Glomerular endothelial cell (primary cell): ENCODE measurements around the gene XDH. TPM values are rescaled to one million over a fixed set of nuclear protein-coding genes. Genes with fewer than 3 reads are reported as not detected.

Experiments
- DNase-seq: peaks from one replicate; pipeline ENCODE4 v3.0.0-alpha.2; 2011; ENCODE audit warnings: low read depth, low spot score; ENCODE audit errors: extremely low read depth
- total RNA-seq: library from RNA; depleted of rRNA; stranded (reverse); fragments of >200 nt; gene quantifications from 2 replicates; pipeline ENCODE4 v1.2.3, GENCODE V29; 2015

The XDH gene
- 0.05 and 0.18 TPM in 2 replicates for total RNA-seq

DNA sequence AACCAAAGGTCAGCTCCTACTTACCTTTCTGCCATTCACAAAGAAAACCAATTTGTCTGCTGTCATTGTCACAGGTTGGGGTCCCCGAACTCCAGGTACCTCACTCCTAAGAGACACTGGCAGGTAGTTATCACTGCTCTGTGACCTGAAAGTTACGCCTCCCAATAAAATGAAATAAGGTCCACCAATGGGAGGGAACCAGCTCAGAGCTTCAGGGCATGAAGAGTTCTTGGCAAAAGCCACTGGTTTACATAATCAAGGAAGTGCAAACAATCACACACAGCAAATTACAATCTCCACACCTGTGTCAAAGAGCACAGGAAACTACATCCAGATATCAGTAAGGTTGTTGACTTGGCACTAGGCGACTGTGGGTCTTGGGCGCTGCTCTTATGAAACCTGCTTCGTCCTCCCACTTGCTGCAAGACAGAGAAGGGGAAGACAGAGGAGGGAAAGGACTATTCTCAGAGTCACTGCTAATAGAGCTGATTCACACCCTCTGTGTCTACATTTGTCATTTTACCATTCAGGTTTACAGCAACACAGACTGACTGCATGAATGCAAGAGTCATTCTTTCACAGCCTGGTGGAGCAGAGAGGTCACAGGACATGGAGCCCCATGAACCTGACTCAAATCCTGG, at the start of gene XDH:
Gene XDH, minus strand, starts transcription at position 142 of the 641 bp plus-strand sequence. Its CDS starts 76 bp downstream, at position 66.
- DNase-seq: no peak

DNA sequence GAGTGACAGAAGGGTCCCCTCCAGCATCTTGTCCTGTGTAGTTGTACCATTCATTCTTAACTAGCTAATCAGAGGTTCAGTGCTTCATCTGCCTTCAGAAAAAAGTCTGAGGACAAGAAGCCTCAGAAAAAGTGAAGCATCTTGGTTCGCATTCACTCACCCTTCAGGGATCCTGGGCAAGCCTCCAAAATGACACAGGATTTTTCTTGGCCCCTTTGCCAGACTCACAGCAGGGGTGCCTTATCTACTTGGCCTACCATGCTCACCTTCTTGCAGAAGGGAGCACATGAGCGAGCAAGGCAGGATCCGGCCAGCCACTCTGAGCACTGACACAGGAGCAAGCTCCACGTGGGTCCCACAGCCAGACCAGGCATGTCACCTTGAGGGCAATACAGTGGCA, 43.1 kb upstream of the XDH start:
- DNase-seq: no peak

DNA sequence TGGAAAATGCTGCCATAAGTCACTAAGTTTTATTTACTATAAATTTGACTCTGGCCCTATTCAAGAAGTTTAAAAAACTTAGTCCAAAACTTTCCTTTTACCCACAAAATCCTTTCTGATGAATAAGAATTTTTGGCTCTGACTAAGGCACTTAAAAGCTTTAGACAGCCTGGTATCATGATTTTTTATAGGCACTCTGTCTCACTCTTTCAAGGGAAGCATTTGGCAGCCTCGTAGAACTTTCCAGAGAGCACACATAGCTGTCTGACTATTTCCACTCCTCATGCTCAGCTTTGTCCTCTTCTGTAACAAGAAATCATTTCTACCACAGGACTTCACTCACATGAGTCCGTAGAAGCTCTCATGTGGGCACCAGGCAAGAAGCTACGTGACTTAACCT, 32.3 kb upstream of the XDH start:
- no peak for DNase-seq

DNA sequence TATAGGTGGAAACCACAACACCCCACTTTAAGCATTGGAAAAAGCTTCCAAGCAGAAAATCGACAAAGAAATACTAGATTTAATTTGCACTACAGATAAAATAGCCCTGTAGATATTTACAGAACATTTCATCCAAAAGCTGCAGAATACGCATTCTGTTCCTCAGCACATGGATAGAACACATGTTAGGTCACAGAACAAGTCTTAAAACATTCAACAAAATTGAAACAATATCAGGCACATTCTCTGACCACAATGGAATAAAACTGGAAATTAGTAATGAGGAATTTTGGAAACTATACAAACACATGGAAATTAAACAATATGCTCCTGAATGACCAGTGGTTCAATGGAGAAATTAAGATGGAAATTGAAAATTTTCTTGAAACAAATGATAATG, 27.8 kb upstream of the XDH start:
- DNase-seq: no peak

DNA sequence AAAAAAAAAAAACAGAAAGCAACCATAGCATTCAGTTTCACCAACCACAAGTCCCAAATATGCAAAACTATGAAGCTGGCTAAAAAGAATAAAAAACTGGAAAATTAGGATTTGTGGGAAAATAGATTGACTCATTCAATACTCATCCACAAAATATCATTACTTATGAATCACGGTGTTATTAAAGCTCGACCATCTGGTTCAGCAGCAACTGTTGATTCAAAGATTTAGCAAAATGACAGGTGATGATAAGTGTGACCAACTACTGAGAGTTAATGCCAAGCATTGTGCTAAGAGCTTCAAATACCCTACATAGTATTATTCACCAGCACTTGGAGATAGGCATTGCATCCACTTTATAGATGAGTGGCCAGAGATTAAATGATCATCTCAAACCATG, 26.2 kb upstream of the XDH start:
- DNase-seq: no peak

DNA sequence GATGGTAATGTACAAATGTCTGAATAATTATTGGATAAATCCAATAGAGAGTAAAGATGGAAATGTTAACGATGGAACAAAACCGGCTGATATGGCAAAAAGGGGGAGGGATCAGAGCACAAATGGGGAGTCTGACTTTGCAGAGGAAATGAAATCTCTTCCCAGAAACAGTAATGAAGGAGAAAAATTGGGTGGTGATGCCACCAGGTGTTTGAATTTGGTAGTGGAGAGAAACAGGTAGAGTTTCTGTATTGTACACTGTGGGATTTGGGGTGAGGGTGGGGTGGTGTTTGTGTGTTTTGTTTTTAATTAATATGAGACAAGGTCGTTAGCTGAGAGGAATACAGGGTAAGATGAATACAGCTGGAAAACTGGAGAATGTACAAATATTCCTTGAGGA, 20.4 kb upstream of the XDH start:
- no peak for DNase-seq

DNA sequence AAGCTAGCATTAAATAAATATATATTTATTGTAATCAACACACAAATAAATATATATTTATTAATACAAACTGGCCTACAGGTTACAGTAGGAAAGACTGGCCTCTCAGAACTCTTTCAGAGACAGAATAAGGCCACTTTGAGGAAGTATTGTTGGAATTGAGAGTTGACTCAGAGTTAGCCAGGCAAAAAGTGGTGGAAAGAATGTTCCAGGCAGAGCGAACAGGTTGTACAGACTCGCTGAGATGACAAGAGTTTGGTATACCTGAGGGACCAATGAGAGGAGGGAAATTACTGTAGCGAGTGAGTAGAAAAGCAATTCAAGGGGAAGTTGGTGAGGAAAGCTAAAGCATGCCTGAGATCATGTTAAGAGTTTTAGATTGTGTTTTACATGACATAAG, 19.0 kb upstream of the XDH start:
- DNase-seq: no peak

DNA sequence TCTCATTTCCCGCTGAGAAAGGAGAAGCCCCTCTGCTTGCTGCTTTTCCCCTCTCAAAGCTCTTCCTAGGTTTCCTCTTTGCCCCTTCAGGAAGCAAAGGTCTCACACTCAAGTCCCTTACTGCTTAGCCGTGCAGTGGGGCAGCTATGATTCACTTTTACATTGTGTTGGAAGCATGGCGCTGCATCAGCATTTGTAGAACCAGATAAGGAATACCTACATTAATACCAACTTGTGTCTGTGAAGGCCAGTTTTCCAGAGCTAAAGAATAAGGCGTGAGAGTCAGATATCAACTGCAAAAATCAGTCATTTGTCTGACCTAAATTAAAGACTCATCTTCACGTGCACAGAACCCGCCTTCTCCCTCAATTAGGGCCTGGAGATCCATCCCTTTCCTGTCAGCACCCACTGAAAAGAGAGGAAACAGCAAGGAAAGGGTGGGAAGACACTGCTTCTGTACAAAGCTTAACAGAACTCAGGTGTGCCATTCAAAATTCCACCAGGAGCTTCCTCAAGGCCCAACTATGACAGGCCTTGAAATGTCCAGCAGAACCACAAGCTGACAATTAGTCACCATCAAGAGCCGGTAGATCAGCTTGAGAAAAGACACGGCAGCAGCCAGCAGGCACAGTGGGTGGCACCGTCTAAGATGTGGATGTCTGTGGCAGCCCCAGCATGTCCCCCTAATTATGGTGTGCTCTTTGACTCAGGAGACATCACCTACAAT, 16.1 kb upstream of the XDH start:
- no peak for DNase-seq

DNA sequence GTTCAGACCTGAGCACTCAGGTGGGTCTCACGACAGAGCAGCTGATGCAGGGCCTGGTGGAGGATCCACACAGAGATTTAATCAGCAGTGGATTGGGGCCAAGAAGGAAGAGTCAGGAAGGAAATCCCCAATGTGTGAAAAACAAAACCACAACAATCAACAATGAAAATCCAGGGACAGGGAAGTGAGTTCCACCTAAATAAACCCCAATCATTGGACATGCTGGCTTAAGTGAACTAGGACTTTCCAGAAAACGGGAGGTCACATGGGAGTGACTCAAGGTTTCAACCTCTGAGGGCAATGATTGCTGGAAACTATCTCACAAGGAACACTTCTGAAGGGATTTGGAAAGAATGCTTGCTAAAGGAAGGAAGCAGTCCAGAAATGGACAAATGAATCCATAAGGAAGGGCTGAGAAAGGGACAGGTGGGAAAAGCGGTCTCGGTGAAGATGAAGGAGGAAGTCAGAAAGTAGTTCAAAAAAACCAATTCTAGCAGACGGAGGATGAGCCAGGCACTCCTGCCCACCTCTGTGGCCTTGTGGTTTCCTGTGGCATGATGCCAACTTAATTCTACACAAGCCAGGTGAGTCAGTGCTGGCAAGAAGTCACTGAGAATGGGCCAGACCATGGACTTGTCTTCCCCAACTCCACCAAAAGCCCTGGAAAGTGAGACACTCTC, 15.4 kb upstream of the XDH start:
- no peak for DNase-seq

DNA sequence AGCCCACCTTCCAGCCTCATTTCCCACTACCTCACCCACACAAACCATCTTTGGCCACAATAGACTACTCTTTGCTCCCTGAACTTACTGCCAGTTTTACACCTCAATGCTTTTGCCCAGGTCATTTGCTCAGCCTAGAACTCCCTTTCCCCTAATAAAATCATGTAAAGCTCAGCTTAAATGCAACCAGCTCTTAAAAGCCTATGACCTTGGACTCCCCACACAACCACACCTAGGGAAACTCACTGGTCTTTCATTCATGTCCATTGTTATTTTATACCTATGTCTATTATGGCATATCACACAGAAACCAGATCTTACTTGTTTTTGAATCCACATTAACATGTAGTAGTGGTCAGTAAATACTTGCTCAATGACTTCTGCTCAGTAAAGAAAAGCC, 14.5 kb upstream of the XDH start:
- no peak for DNase-seq

DNA sequence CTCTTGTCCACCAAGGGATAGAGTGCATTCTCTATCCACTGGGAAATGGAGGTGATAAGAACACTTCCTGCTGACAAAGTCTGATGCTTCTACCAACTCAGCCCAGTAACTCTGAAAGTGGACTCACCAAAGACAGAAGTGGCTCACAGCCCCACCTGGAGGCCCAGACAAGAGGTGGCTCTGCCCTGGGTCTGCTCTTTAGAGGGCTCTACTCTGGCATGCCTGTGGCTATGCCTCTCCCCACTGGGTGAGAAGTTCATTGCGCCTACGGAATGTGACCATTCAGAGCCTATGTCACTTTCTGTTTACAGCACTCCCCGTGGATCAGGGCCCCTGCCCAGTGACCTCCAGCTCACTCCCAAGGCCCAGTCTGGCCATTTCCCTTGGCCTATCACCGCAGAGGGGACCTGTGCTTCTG, 13.5 kb upstream of the XDH start:
- DNase-seq: no peak

DNA sequence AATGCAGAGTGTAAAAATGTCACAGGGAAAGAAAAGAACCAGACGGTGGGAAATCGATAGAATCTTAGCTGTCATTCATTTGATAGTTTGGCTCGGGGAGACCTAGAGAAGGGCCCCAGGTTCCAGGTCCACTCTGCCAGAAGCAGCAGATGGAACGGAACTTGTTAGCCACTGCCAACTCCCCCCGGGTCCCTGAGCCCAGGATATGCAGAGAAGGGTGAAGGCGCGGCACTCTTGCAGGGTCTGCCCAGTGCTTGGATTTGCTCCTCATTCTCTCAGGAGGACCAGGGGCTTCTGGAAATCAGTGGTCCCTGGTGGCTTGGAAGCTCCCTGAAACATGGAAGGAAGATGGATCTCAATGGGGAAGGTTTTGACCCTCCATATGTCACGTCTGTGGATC, 11.6 kb upstream of the XDH start:
- no peak for DNase-seq

DNA sequence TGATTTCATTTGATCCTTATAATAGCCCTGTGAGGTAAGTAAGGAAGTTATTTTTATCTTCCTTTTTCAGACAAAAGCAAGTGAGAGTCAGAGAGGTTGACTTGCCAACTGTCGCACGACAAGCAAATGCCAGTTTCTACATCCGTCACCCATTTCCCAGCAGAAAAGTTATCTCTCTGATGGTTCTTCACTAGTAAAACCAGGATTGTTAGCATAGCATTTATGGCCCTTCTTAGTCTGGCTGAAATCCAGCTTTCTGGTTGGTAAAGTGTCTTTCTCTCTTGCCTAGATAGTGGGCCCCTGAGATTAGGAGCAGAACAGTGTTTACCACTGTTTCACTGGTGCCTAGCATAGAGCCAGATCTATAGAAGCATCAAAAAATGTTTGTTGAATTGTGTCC, 7.1 kb upstream of the XDH start:
- DNase-seq: no peak

DNA sequence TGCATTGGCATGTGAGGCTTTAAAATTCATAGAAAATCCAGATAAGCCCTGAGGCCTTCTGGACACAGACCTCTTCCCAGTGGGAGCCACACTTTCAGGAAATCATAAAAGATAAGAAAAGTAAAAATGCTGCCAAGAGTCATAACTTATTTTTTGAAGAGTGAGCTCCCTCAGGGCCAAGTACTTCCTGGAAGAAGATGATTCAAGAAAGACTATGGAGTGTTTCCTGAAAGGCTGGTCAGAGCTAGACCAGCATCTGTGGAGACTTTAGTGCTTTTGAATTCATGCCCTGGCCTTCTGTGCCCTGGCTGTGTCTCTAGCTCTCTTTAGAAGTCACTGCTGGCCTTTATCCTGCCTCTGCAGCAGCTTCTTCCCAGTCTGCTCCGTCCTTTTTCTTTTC, 6.4 kb upstream of the XDH start:
- DNase-seq: no peak

DNA sequence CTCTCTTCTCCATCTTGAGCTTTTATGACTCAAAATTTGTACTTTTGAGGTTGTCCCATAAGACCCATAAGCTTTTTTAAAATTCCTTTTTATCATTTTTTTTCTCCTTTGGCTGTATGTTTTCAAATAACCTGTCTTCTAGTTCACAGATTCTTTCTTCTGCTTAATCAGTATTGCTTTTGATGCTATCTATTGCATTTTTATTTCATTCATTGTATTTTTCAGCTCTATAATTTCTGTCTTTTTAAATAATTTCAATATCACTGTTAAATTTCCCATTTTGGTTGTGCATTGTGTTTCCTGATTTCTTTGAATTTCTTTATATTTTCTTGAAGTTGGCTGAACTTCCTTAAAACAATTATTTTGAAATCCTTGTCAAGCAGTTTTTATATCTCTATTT, 4.8 kb upstream of the XDH start:
- DNase-seq: no peak

DNA sequence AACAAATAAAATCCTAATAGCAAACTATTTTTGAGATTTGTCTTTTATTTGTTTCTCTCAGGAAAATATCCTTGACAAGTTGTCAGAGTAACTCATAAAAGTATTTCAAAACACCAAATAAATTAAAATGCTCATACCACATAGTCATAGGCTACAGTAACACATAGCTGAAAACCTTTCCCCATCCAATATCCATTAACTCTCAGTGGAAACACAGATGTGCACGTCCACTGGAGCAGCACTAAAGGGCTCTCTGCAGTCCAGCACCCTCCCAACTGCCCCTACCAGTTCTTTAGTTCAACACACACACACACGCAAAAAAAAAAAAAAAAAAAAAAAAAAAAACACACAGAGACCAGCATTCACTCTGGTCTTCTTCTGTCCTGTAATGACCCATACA, 879 bp upstream of the XDH start:
- DNase-seq: no peak

DNA sequence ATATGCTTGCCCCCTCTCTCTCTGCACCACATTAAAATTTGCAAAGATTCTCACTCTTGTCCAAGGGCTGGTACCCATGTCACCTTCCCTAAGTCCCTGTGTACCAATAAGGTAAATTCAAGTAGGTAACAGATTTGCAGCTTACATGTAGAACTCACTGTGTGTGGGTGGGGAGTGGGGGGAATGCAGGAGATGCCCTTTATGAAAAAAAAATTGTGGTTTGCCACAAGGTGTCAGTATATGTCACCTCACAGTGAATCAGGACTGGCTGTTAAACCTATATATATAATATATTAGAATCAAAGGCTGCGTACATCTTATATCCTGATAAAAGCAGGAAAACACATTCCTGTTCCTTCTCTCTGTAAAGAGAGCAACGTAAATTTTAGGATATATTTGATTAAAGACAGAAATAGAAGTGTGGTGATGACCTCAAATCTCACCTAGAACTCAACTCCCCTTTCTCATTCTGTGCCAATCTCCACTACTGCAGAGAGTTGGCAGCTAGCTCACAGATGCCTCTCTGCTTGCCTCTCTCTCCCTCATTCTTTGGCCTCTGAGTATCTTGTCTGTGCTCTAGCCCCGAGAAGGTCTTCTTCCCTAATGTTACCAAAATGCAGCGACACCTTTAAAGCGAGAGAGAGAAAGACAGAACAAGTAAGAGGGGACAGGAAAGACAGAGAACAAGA, 536 bp downstream of the XDH start:
- no peak for DNase-seq

DNA sequence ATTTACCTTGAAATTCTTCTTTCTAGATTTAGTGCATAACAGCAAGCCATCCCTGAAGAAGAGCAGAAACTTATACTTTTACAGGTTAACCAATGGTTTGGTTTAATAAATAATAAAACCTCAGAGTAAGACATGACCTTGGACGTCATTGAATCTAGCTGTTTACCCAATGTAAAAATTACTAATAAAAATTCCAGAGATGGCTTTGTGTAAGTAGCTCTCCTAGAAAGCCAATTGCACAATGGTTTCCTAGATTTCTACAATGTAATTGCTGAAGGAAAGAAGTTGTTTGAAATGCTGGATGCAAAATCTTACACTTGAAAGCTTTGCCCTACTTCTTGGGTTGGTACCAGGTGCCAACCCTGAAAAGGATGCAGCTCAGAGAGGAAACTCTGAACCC, 1.5 kb downstream of the XDH start:
- DNase-seq: no peak

DNA sequence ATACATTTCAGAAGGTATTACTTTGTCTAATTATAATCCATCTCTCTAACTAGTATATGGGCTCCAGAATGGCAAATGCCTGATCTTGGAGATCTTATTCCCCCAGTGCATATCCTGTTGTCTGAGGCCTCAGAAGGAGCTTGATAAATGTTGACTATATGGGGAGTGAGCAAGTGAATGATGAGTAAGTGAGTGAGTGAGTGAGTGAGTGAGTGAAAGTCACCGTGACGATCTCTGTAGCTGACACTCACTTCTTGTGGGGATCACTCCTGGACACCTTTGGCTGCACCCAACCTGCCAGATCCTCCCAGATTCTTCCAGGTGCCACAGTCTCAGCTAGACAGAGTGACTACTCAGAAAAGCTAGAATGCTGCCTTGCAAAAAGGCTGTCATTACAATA, 2.8 kb downstream of the XDH start:
- DNase-seq: no peak

DNA sequence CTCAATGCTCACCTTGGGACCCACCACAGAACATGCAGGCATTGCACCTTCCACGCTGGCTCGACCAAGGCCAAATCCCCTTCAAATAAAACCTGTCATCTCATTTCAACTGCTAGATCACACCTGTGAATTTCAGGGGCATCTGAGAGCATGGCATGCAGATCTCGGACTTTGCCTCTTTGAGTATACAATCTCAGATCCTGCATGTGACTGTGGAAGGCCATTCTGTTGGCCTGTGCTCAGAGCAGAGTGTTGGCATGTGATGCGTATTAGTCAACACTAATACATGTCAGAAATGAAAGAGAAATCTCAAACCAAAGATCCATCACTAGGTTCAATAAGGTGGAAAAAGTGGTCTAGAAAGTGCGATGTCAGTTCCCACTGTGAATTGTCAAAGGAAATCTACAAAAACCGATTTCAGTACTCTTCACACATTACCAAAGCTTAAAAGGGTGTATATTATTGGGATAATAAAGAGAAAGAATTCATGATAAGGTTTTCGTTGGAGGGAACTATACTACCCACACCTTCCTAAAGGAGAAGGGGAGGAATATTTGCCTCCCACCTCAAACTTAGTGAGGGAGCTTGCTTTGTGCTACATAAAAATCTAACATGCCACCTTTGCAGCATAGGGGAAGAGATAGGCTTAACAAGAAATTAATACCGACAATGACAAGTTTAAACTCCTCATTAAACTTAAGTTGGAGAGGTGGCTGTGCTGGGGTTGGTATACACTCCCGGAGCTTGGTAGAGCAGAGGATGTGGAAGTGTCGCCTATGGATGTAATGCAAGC, 7.8 kb downstream of the XDH start:
- DNase-seq: no peak

DNA sequence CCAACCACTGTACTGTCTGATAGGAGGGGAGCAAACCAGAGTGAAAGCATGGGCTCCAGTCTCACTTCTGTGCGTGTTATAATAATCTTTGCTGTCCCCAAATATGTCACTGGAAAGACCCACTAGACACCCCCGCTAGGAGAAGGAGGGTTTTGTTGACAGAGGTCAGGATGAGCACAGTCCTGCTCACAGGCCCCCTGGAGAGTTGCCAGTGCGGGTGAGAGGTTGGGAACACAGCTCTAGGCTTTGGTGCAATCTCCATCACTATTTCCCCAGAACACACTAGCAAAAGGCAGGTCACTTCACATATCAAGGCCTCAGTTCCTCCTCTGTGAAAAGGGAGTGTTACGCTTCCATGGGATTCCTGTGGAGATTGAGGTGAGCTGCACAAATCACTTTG, 9.7 kb downstream of the XDH start:
- DNase-seq: no peak
